GM18499 (cell line): Measurements from ENCODE around the gene ZNF280D.

Experiments used
- ATAC-seq: cut with Tn5 transposase; IDR thresholded peaks from one replicate; pipeline ENCODE4 v1.9.1; 2021; ENCODE audit warnings: moderate number of reproducible peaks; ENCODE audit not compliant: insufficient read depth, unreplicated experiment

The ZNF280D gene

GRCh38 chr15:56654216-56654615 lies 79.1 kb downstream of the ZNF280D start:
- no peak for ATAC-seq

- ATAC-seq: no peak
Observed at GRCh38 chr15:56653787-56654186, 79.5 kb downstream of the ZNF280D start.

- ATAC-seq: no peak
Observed at GRCh38 chr15:56653107-56653506, 80.2 kb downstream of the ZNF280D start.

DNA sequence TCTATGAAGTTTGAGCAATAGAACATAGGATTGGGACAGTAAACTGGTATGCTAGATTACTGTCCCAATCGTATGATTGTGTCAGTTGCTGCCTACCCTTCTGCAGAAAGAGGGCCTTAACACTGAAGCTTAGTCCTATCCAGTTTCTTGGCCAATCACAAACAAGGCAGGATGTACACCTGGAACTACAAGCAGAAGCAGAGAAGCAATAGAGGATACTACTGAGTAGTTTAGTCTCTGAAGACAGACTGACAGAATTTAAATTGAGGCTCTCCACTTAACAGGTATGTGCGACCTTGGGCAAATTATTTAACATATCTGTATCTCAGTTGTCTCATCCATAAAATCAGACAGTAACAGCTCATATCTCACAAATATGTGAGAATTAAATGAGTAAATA lies 85.0 kb downstream of the ZNF280D start:
- ATAC-seq: no peak

DNA sequence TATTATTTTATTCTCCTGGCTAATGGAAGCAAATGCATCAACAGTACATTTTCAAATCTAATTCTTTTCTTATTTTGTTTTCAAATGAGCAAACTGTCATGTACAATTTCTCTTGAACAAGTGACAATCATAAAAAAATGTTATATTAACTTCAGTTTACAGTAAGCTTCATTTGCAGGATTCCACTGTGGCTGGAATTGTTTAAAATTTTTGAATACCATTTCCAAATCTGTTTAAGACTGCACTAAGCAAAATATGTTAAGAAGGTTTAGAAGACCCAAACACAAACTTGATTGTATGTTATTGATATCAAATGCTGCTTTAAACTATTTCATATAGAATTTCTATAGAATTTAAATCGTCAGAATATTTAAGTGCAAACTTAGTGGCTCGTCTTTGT lies 92.8 kb downstream of the ZNF280D start:
- ATAC-seq: no peak

DNA sequence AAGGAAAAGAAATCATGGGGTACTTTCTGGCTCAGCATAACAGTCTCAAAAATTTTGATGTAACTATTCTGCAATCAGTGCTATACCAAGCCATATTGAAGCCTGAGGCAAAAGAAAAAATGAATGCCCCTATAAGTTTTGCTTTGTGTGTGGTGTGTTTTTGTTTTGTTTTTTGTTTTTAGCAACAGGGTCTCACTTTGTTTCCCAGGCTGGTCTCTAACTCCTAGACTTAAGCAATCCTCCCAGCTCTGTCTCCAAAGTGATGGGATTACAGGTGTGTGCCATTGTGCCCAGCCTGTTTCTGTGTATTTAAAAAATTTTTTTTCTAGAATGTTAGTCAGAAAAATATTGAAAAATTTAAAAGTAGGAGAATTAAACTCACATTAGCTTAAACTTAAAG lies 93.2 kb downstream of the ZNF280D start:
- ATAC-seq: no peak

- ATAC-seq: no peak
Observed at GRCh38 chr15:56639631-56640030, 93.7 kb downstream of the ZNF280D start.

DNA sequence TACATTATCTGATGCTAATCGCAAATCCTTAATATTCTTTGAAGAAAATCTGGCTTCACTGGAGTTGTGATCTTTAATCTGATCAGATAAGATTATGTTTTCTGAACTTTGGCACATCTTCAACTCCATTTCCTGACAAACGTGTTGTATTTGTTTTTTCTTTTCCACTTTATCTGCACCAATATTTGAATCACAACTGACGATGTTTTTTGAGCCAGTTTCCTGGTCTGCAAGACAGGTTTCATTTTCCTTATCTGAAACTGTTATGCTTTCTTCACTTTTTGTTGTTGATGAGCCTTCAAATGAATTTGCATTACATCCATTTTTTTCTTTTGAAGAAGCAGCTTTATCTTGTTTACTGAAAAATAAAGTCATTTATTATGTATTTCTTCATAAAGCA lies 101.5 kb downstream of the ZNF280D start:
- ATAC-seq: no peak

GRCh38 chr15:56628893-56629532 lies 104.3 kb downstream of the ZNF280D start:
- ATAC-seq: no peak

GRCh38 chr15:56619887-56620286 lies 113.4 kb downstream of the ZNF280D start:
- ATAC-seq: no peak

GRCh38 chr15:56617628-56618027 lies 115.7 kb downstream of the ZNF280D start:
- no peak for ATAC-seq

DNA sequence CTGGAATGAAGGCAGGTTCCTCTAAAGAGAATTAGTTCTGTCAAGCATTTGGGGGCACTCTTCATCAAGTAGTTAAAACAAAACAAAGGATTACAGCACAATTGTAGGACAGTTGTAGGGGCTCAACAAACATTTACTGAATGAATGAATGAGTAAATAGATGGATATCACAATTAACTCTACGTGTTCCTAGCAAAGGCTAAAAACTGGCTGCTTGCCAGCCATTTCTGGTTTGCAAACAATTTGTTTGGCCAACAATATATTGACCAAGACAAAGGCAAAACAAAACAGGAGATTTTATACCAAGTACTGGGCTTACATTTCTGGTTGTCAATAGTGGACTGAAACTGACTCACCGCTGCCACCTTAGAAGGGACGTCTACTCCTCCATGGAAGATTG lies 116.8 kb downstream of the ZNF280D start:
- ATAC-seq: no peak

- no peak for ATAC-seq
Observed at GRCh38 chr15:56613811-56614210, 119.5 kb downstream of the ZNF280D start.

DNA sequence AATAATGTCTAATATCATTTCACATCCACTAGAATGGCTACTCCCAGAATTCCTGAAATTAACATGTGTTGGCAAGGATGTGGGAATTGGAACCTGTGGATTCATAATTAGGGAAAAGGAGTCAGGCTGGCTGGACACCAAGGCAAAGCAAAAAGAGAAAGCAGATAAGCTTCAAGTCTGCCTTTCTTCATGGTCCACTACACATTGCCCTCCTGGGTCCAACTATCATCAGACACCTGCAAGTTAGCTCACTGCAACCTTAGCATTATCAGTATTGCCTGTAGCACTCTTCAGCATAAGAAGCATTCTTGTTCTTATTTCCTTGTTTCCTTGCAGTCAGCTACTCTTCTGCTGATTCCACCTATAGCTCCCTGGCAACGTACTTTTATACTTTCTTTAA lies 124.3 kb downstream of the ZNF280D start:
- ATAC-seq: no peak

DNA sequence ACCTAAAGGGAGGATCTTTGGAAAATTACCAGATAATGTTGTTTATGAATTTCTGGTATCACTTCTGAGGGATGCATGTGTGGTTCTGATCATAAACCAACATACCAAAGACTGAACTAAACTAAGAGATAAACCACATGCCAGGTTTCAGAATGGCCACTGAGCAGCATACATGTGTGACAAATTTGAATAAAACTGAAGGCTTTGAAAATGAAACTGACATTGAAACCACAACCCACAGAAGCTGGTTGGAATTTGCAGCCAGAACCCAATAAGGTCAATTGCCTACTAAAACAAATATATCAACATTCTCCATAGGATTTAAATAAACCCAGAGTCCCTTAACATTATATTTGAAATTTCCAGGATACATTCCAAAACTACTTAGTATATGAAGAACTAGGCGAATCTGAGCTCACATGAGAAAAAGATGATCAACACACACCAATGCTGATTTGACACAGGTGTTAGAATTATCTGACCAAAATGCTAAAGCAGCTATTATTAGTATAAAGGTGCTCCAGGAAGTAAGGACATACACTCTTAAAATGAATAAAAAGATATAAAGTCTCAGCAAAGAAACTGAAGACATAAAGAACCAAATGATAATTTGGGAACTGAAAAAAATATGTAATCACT lies 125.0 kb downstream of the ZNF280D start:
- peak; percentile 95 for ATAC-seq

GRCh38 chr15:56602253-56602652 lies 131.1 kb downstream of the ZNF280D start:
- ATAC-seq: no peak

- no peak for ATAC-seq
Observed at GRCh38 chr15:56600380-56600779, 132.9 kb downstream of the ZNF280D start.

- ATAC-seq: no peak
Observed at GRCh38 chr15:56598991-56599390, 134.3 kb downstream of the ZNF280D start.

DNA sequence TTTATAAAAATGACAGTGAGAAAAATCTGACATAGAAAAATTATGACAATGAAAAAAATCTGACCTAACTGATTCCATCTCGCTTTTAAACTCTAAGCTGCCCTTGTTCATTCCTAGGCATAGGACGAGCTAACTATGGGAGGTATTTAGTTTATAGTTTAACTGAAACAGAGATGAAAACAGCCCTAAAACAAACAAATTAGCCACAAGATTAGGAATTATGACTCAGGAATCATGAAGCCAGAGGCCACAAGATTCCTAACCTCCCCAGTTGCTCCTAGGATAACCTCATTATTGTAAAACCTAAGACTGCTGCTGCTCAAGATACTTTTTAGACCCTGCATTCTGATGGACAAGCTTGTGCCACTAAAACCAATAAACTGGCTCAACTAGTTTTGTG lies 145.6 kb downstream of the ZNF280D start:
- no peak for ATAC-seq

DNA sequence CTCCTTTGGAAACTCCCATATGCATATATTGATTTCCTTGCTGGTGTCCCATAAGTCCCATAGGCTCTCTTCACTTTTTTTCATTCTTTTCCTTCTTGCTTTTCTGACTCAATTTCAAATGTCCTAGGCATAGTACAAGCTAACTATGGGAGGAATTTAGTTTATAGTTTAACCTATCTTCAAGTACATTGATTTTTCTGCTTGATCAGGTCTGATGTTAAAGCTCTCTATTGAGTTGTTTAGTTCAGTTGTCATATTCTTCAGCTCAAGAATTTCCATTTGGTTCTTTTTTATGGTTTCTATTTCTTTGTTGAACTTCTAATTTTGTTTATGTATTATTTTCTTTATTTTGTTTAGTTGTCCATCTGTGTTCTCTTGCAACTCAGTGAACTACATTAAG lies 147.1 kb downstream of the ZNF280D start:
- no peak for ATAC-seq

DNA sequence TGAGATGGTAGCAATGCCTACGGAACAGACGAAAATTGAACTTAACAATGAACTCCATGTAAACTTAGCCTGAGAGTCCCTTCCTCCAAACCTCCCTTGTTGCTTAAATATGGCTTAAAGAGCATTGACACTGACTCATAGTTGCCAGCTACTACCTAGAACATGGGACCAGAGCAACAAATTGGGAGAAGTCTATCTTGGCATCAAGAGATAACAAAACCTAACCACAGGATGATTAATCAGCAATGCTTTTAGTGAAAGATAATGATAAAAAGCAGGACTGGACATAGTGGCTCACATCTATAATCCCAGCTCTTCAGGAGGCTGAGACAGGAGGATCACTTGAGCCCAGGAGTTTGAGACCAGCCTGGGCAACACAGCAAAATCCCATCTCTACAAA lies 150.5 kb downstream of the ZNF280D start:
- no peak for ATAC-seq
